Prostate gland (tissue), 2 donors: ENCODE results near the gene MAML3. TPM values are rescaled to one million over a fixed set of nuclear protein-coding genes. Genes with fewer than 3 reads are reported as not detected.

ENCODE experiments used
- DNase-seq: peaks from one replicate; pipeline ENCODE4 v3.0.0-alpha.2; 2019; ENCODE audit warnings: low spot score
- H3K27ac ChIP-seq, 2 donors: fragments of 200-600 bp; sonication (generic); 2 replicates each; pipeline ENCODE4 v1.5.1; 2017 to 2019
- H3K27me3 ChIP-seq: fragments of 200-600 bp; sonication (generic); replicated peaks from 2 replicates; pipeline ENCODE4 v1.5.1; 2019; ENCODE audit not compliant: insufficient read depth
- H3K36me3 ChIP-seq, 2 donors: fragments of 200-600 bp; sonication (generic); 1 replicate in 1 of 2; 2 replicates in 1 of 2; pipeline versions ENCODE4 v1.5.1 to v1.8.1; 2017 to 2019
- H3K4me1 ChIP-seq: fragments of 200-600 bp; sonication (generic); replicated peaks from 2 replicates; pipeline ENCODE4 v1.5.1; 2019
- H3K4me3 ChIP-seq, 2 donors: fragments of 200-600 bp; sonication (generic); 2 replicates each; pipeline ENCODE4 v1.5.1; 2017 to 2019
- H3K9me3 ChIP-seq: fragments of 200-600 bp; sonication (generic); 2 replicates; pipeline ENCODE4 v1.5.1; 2017
- POLR2A ChIP-seq: fragments of 450-650 bp; IDR thresholded peaks from one replicate; pipeline ENCODE4 v1.6.1; 2016; ENCODE audit warnings: antibody characterized with exemption, mild to moderate bottlenecking
- POLR2AphosphoS5 ChIP-seq: sonication (generic); formaldehyde crosslinking; IDR thresholded peaks from one replicate; pipeline ENCODE4 v1.6.1; 2017; ENCODE audit warnings: antibody characterized with exemption
- WGBS: methylation state at CpG from one replicate; pipeline ENCODE4 v1.1.5; 2018; 5-methylcytosine and 5-hydroxymethylcytosine counted together
- intact Hi-C: fragments of 100-400 bp; cut with DNase I; formaldehyde crosslinking; loops from one replicate; pipeline ENCODE4 v1.14.2; 2022
- total RNA-seq, 2 donors: library from RNA; depleted of rRNA; stranded (reverse); fragments of >200 nt; gene quantifications; one replicate each; pipeline ENCODE4 v1.1.0, GENCODE V29; 2016
- TF ChIP-seq, protein P1 (sequence below), 4 experiments: fragments of 200-600 bp in 2 of 4; fragments of 450-650 bp in 2 of 4; sonication (generic) in 2 of 4; IDR thresholded peaks; 1 replicate in 3 of 4; 2 replicates in 1 of 4; pipeline ENCODE4 v1.5.1; 2016 to 2019; ENCODE audit warnings: antibody characterized with exemption in 4 of 4, mild to moderate bottlenecking in 2 of 4, moderate library complexity in 2 of 4

The MAML3 gene
- total RNA-seq, 2 donors from 2014 or later, result 15.0 to 30.6 TPM

DNA sequence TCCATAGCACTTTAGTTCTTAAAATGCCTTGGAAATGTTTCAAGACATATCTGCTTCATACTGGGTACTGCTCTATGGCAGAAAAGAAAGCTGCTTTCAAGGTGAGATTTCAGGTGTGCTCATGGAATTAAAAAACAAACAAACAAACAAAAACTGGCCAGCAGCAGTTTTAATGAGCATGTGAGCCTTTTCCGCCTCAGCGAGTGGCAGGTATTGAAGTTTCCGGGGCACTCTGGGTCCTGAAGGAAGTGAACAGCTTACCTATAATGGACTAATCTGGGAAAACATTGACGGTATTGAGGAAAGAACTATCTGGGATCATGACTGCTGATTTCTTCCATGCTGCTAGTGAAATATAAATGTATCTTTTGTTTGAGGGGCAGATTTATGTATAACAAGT is 194.6 kb downstream of the MAML3 start:
- intact Hi-C loops, result no loop called here
- TF ChIP-seq POLR2AphosphoS5 (no peak), POLR2A (no peak)
- TF ChIP-seq, protein P1, sequence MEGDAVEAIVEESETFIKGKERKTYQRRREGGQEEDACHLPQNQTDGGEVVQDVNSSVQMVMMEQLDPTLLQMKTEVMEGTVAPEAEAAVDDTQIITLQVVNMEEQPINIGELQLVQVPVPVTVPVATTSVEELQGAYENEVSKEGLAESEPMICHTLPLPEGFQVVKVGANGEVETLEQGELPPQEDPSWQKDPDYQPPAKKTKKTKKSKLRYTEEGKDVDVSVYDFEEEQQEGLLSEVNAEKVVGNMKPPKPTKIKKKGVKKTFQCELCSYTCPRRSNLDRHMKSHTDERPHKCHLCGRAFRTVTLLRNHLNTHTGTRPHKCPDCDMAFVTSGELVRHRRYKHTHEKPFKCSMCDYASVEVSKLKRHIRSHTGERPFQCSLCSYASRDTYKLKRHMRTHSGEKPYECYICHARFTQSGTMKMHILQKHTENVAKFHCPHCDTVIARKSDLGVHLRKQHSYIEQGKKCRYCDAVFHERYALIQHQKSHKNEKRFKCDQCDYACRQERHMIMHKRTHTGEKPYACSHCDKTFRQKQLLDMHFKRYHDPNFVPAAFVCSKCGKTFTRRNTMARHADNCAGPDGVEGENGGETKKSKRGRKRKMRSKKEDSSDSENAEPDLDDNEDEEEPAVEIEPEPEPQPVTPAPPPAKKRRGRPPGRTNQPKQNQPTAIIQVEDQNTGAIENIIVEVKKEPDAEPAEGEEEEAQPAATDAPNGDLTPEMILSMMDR (IDR thresholded peaks at IDR 0.05), result no peak
- WGBS, result 95% methylated on average over 4 of the region's 4 CpGs
- Histone ChIP-seq H3K9me3 (no peaks in the 10 kb centered on the region), H3K27me3 (no peaks in the 10 kb centered on the region), H3K36me3 (no peaks in the 10 kb centered on the region), H3K27ac (no peak overlapping the region), H3K4me3 (no peak overlapping the region), H3K4me1 (no peaks in the 10 kb centered on the region)
- no peak for DNase-seq

DNA sequence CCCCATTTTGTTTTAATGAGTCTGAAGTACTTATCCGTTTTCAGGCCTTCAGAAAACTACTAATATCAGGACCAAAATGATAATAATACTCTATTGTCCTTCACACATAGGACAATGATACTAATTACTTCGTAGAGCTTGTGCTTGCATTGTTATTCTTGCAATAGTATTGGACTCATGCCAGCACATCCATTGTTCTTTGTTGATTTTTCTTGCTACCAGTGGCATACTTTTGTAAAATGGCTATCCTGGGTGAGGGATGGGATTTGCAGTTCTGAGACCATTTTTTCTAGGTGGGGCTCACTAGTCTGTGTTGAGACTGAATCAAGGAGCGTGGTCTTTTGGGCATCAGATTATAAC is 195.3 kb downstream of the MAML3 start:
- no peak overlapping the region for H3K27ac ChIP-seq
- H3K36me3 ChIP-seq, result no peaks in the 10 kb centered on the region
- no peaks in the 10 kb centered on the region for H3K27me3 ChIP-seq
- intact Hi-C loops, result no loop called here
- no peak overlapping the region for H3K4me3 ChIP-seq
- 73% methylated on average over 3 of the region's 3 CpGs for WGBS
- no peak for DNase-seq
- no peaks in the 10 kb centered on the region for H3K9me3 ChIP-seq
- H3K4me1 ChIP-seq, result no peaks in the 10 kb centered on the region
- TF ChIP-seq POLR2A (no peak), POLR2AphosphoS5 (no peak)
- TF ChIP-seq, protein P1 (IDR thresholded peaks at IDR 0.05), result no peak

DNA sequence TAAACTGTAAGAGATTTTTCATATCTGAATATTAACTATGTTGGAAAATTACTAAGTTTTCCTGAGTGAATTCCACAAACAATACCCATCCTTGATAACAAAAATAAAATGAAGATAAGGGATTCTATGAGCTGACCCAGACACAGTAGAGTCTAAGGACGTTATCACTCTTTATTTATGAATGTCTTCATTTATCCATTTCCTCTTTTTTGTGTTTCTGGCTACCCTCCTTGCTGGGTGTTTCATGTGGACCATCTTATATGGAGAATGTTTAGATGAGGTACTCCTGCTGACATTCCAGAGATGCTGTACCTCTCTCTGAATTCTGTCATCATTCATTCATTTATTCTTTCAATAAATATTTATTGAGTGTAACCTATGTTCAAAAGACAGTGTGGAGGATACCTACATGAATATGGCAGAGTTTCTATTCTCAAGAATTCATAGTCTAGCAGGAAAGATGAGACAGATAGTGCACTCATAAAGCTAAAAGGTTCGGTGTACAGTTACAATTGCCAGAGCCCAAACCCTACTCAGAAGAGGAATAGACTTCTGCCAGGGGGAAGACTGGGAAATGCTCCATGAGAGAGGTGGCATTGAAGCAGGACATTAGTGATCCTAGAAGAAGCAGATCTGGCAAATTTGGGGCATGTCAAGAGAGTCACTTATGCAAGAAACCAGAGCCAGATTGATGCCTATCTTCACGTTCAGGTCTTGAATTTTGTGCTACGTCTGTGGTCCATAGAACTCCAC is 195.8 kb downstream of the MAML3 start:
- intact Hi-C loops, result no loop called here
- DNase-seq, result no peak
- no peak overlapping the region for H3K4me3 ChIP-seq
- no peaks in the 10 kb centered on the region for H3K36me3 ChIP-seq
- H3K27me3 ChIP-seq, result no peaks in the 10 kb centered on the region
- no peak overlapping the region for H3K27ac ChIP-seq
- TF ChIP-seq, protein P1 (IDR thresholded peaks at IDR 0.05), result no peak
- TF ChIP-seq POLR2AphosphoS5 (no peak), POLR2A (no peak)
- no peaks in the 10 kb centered on the region for H3K9me3 ChIP-seq
- WGBS, result 57% methylated on average over 4 of the region's 4 CpGs
- H3K4me1 ChIP-seq, result no peaks in the 10 kb centered on the region

DNA sequence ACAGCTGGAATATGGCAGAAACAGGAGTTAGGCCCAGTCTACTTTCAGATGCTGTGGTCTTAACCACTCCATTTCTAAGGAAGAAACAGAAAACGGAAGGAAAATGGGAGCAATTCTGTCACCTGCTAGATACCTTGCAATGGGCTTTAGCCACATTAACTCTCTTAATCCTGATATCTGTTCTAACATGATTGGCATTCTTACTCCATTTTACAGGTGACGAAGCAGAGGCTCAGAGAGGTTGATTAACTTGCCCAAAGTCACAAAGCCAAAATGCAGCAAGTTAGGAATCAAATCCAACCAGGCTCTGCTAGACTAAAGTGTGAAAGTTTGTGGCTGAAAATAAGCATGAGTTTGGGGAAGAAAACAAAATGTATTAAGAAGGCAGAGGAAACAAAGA is 196.9 kb downstream of the MAML3 start:
- no peak for TF ChIP-seq POLR2A
- TF ChIP-seq, protein P1 (IDR thresholded peaks at IDR 0.05), result no peak
- TF ChIP-seq POLR2AphosphoS5, result no peak
- H3K9me3 ChIP-seq, result no peaks in the 10 kb centered on the region
- no peak overlapping the region for H3K27ac ChIP-seq
- H3K27me3 ChIP-seq, result no peaks in the 10 kb centered on the region
- intact Hi-C loops, result no loop called here
- no peak for DNase-seq
- no peaks in the 10 kb centered on the region for H3K4me1 ChIP-seq
- no peaks in the 10 kb centered on the region for H3K36me3 ChIP-seq
- no peak overlapping the region for H3K4me3 ChIP-seq
- 98% methylated on average over 2 of the region's 2 CpGs for WGBS

DNA sequence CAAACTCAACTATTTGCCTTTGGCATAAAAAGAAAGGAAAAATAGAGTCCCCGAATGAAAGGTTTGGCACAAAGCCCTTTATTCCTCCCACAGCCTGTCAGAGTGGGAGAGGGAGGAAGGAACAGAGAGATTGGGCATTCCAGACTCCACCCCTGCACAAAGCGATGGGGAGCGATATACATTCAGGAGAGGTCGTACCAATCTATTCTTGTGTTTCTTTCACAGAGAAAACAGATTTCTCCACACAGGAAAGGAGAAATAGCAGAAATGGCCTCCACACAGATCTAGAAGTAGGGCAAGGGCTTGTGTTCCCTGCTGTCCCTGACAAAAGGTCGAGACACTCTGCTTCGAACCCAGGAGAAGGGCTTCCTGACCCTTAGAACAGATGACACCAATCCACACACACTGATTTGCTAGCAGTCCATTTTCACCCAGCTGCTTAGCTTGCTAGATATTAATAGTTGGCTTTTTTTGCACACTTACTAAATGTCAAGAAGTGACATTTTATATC is 197.4 kb downstream of the MAML3 start:
- Histone ChIP-seq H3K9me3 (no peaks in the 10 kb centered on the region), H3K27me3 (no peaks in the 10 kb centered on the region), H3K27ac (no peak overlapping the region), H3K36me3 (no peaks in the 10 kb centered on the region), H3K4me1 (no peaks in the 10 kb centered on the region), H3K4me3 (no peak overlapping the region)
- 13% methylated on average over 6 of the region's 6 CpGs for WGBS
- DNase-seq, result no peak
- TF ChIP-seq POLR2AphosphoS5 (no peak), POLR2A (no peak)
- TF ChIP-seq, protein P1 (IDR thresholded peaks at IDR 0.05), result no peak
- intact Hi-C loops, result no loop called here
